ENCODE results near the gene NFIA. TPM values are rescaled to one million over a fixed set of nuclear protein-coding genes. Genes with fewer than 3 reads are reported as not detected.
A peak's percentile ranks its signal among the peaks of the same experiment; 100 is the strongest.

Gene NFIA
- total and polyA plus RNA-seq, 9 of the 15 experiments (the other 6 are each of a cell fraction or from before 2014, with no cell fraction given) = 5.3 to 24.9 (median 9.8) TPM

GRCh38 chr1:61392409-61393242 is 310.3 kb downstream of the NFIA start (continued):
- no peak for TF ChIP-seq NR2C2 (CRISPR knock-in tag; IDR thresholded peaks at IDR 0.05)
- no peak for TF ChIP-seq NR2C2 (tag; IDR thresholded peaks at IDR 0.05)
- TF ChIP-seq PTRF (tag; IDR thresholded peaks at IDR 0.05) = no peak
- TF ChIP-seq ZFP1 (CRISPR knock-in tag; IDR thresholded peaks at IDR 0.05) = no peak
- TF ChIP-seq RFX1 (IDR thresholded peaks at IDR 0.05) = no peak
- no peak for TF ChIP-seq SIRT6 (IDR thresholded peaks at IDR 0.05; ENCODE audit: low read depth, low read length)
- TF ChIP-seq SLC30A9 (CRISPR knock-in tag; IDR thresholded peaks at IDR 0.05) = no peak
- no peak for TF ChIP-seq MCM3 (IDR thresholded peaks at IDR 0.05)
- TF ChIP-seq NFIC (IDR thresholded peaks at IDR 0.05) = no peak
- peak; percentile 28; the same call in 1 of the 2 replicates for TF ChIP-seq CTBP1 (IDR thresholded peaks at IDR 0.05; ENCODE audit: borderline replicate concordance)
- no peak for TF ChIP-seq HMG20A (CRISPR knock-in tag; conservative IDR thresholded peaks at IDR 0.05)
- TF ChIP-seq ZNF431 (CRISPR knock-in tag; IDR thresholded peaks at IDR 0.05) = no peak
- TF ChIP-seq KLF1 (tag; IDR thresholded peaks at IDR 0.05) = no peak
- TF ChIP-seq ZNF76 (CRISPR knock-in tag; IDR thresholded peaks at IDR 0.05; ENCODE audit: borderline replicate concordance) = no peak
- TF ChIP-seq USF2 (CRISPR knock-in tag; IDR thresholded peaks at IDR 0.05) = no peak
- TF ChIP-seq NBN (IDR thresholded peaks at IDR 0.05; ENCODE audit: low read depth) = 0 out of 2 replicates have a peak, but pooled peaks have one; percentile 35
- TF ChIP-seq RREB1 (CRISPR knock-in tag; IDR thresholded peaks at IDR 0.05) = no peak
- no peak for TF ChIP-seq FOXP4 (CRISPR knock-in tag; IDR thresholded peaks at IDR 0.05; ENCODE audit: borderline replicate concordance)
- no peak for TF ChIP-seq NCOA1 (IDR thresholded peaks at IDR 0.05; ENCODE audit: low read depth)
- TF ChIP-seq SETDB1 (IDR thresholded peaks at IDR 0.05; ENCODE audit: low read length) = no peak
- no peak for TF ChIP-seq ZC3H11A (IDR thresholded peaks at IDR 0.05; ENCODE audit: low read depth, low read length)
- no peak for TF ChIP-seq TSC22D4 (tag; IDR thresholded peaks at IDR 0.05)
